Upper lobe of right lung (tissue), 1 donor: Measurements from ENCODE around the gene RPL36A. TPM values are rescaled to one million over a fixed set of nuclear protein-coding genes. Genes with fewer than 3 reads are reported as not detected.

Experiments
- ATAC-seq: fragments of 200-7000 bp; cut with Tn5 transposase; one replicate; pipeline ENCODE4 v1.9.1; 2020; ENCODE audit warnings: mild to moderate bottlenecking, moderate library complexity
- DNase-seq: peaks from one replicate; pipeline ENCODE4 v3.0.0-alpha.2; 2020
- H3K27ac ChIP-seq: fragments of 200-600 bp; one replicate; pipeline ENCODE4 v1.8.0; 2022
- H3K27me3 ChIP-seq: fragments of 200-600 bp; one replicate; pipeline ENCODE4 v1.8.0; 2022; ENCODE audit warnings: mild to moderate bottlenecking
- H3K36me3 ChIP-seq: fragments of 200-600 bp; one replicate; pipeline ENCODE4 v1.8.0; 2022
- H3K4me1 ChIP-seq: fragments of 200-600 bp; one replicate; pipeline ENCODE4 v1.8.0; 2022
- H3K4me3 ChIP-seq: fragments of 200-600 bp; one replicate; pipeline ENCODE4 v1.8.0; 2022; ENCODE audit warnings: mild to moderate bottlenecking
- H3K9me3 ChIP-seq: fragments of 200-600 bp; one replicate; pipeline ENCODE4 v1.8.0; 2022
- CTCF ChIP-seq: fragments of 200-600 bp; IDR thresholded peaks from one replicate; pipeline ENCODE4 v1.8.0; 2022; ENCODE audit warnings: antibody characterized with exemption
- intact Hi-C: fragments of 100-400 bp; cut with DNase I; formaldehyde crosslinking; loops from one replicate; pipeline ENCODE4 v1.11.0; 2022
- total RNA-seq: library from RNA; stranded (reverse); fragmentation: NEBNext Ultra II Directional; extraction: Animal tissue kit (Norgen Biotek cat#: 25700); gene quantifications from one replicate; pipeline ENCODE4 v1.2.1, GENCODE V29; 2021
- donor health status: DM: no; HTN: yes; CAD: no; lungs with severe emphysema.

The RPL36A gene
- total RNA-seq, 1 donor from 2014 or later, result 133 TPM

GRCh38 chrX:101359966-101360365 is 30.8 kb upstream of the RPL36A start:
- DNase-seq (no peak), ATAC-seq (no peak)
- H3K36me3 ChIP-seq, result no peaks in the 10 kb centered on the region
- H3K4me1 ChIP-seq, result no peaks in the 10 kb centered on the region
- no peaks in the 10 kb centered on the region for H3K27me3 ChIP-seq
- no peak for TF ChIP-seq CTCF
- no peak overlapping the region for H3K27ac ChIP-seq
- H3K9me3 ChIP-seq, result no peaks in the 10 kb centered on the region
- H3K4me3 ChIP-seq, result no peak overlapping the region
- intact Hi-C loops, result no loop called here

- DNase-seq (no peak), ATAC-seq (no peak)
- Histone ChIP-seq H3K4me3 (no peak overlapping the region), H3K36me3 (no peaks in the 10 kb centered on the region), H3K9me3 (no peaks in the 10 kb centered on the region), H3K27ac (no peak overlapping the region), H3K27me3 (no peaks in the 10 kb centered on the region), H3K4me1 (no peaks in the 10 kb centered on the region)
- intact Hi-C loops, result no loop called here
- no peak for TF ChIP-seq CTCF
Observed at GRCh38 chrX:101360390-101360789, 30.4 kb upstream of the RPL36A start.

- H3K4me3 ChIP-seq, result no peak overlapping the region
- no peaks in the 10 kb centered on the region for H3K27me3 ChIP-seq
- no peak for TF ChIP-seq CTCF
- no peak overlapping the region for H3K27ac ChIP-seq
- DNase-seq (no peak), ATAC-seq (no peak)
- no peaks in the 10 kb centered on the region for H3K4me1 ChIP-seq
- no peaks in the 10 kb centered on the region for H3K36me3 ChIP-seq
- H3K9me3 ChIP-seq, result no peaks in the 10 kb centered on the region
- intact Hi-C loops, result no loop called here
Observed at GRCh38 chrX:101362116-101362515, 28.7 kb upstream of the RPL36A start.

GRCh38 chrX:101362757-101363156 is 28.1 kb upstream of the RPL36A start:
- Histone ChIP-seq H3K4me3 (no peak overlapping the region), H3K27ac (no peak overlapping the region), H3K27me3 (no peaks in the 10 kb centered on the region), H3K4me1 (no peaks in the 10 kb centered on the region), H3K9me3 (no peaks in the 10 kb centered on the region), H3K36me3 (no peaks in the 10 kb centered on the region)
- intact Hi-C loops, result no loop called here
- ATAC-seq (no peak), DNase-seq (no peak)
- no peak for TF ChIP-seq CTCF

GRCh38 chrX:101365301-101365795 is 25.5 kb upstream of the RPL36A start:
- no peak overlapping the region for H3K27ac ChIP-seq
- no peaks in the 10 kb centered on the region for H3K4me1 ChIP-seq
- DNase-seq, result no peak
- H3K27me3 ChIP-seq, result no peaks in the 10 kb centered on the region
- TF ChIP-seq CTCF, result no peak
- H3K36me3 ChIP-seq, result no peaks in the 10 kb centered on the region
- ATAC-seq, result no peak
- no peak overlapping the region for H3K4me3 ChIP-seq
- no peaks in the 10 kb centered on the region for H3K9me3 ChIP-seq
- intact Hi-C loops, result no loop called here

GRCh38 chrX:101368800-101369199 is 22.0 kb upstream of the RPL36A start:
- intact Hi-C loops, result no loop called here
- no peaks in the 10 kb centered on the region for H3K27me3 ChIP-seq

More at GRCh38 chrX:101368800-101369199, 22.0 kb upstream of the RPL36A start:
- Histone ChIP-seq H3K9me3 (no peaks in the 10 kb centered on the region), H3K4me3 (no peak overlapping the region), H3K4me1 (no peaks in the 10 kb centered on the region), H3K36me3 (no peaks in the 10 kb centered on the region), H3K27ac (no peak overlapping the region)
- no peak for TF ChIP-seq CTCF
- ATAC-seq (no peak), DNase-seq (no peak)
